PC-9 (cell line): ENCODE data around the gene CDK12.
"Not testable (repeated sequence)": the region's sequence is repeated elsewhere in the genome, so short reads cannot be mapped to it uniquely, and the experiment has no call there.

ENCODE experiments used
- CTCF ChIP-seq: fragments of 200-600 bp; sonication (generic); conservative IDR thresholded peaks from 2 replicates; pipeline ENCODE4 v1.6.1; 2017; ENCODE audit warnings: mixed run types, antibody characterized with exemption, mild to moderate bottlenecking, moderate library complexity
- EZH2 ChIP-seq: fragments of 200-600 bp; sonication (generic); IDR thresholded peaks from 2 replicates; pipeline ENCODE4 v1.8.0; 2017; ENCODE audit warnings: antibody characterized with exemption, low read depth

DNA sequence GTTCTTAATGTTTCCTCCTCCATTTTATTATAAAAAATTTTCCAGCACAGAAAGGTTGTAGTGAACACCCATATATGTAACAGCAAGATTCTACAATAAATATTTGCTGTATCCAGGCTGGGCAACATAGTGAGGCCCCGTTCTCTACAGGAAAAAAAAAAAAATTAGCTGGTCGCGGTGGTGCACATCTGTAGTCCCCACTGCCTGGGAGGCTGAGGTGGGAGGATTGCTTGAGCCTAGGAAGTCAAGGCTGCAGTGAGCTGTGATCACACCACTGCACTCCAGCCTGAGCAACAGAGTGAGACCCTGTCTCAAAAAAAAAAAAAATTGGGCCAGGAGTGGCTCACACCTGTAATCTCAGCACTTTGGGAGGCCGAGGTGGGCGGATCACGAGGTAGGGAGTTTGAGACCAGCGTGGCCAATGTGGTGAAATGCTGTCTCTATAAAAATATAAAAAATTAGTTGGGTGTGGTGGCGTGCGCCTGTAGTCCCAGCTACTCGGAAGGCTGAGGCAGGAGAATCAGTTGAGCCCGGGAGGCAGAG lies 3.4 kb downstream of the CDK12 start:
- TF ChIP-seq EZH2, CTCF: not testable (repeated sequence)
